Measurements from ENCODE around the gene MACROH2A1. TPM values are rescaled to one million over a fixed set of nuclear protein-coding genes. Genes with fewer than 3 reads are reported as not detected.
A peak's percentile ranks its signal among the peaks of the same experiment; 100 is the strongest.

Gene MACROH2A1
- total RNA-seq, 2 donors from 2014 or later, result 84.8 to 173 TPM

DNA sequence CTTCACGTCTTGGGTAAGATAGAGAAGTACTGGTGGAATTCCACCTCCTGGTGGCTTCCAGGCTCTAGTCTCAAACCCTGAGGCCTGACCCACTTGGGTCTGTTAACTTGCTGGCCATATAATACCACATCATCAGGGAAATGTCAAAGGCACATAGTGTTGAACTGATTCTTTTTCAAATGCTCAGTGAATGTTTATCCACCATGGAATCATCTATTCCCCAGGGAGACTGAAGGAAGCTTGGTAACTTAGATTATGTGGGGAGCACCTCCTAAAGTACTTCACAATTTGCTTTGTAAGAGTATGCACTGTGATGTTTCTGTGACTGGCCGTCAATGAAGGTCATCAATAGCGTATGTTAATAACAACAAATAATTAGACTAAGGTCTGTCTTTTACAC lies 16.1 kb downstream of the MACROH2A1 start:
- no peaks in the 10 kb centered on the region for H3K9me3 Mint-ChIP-seq
- H3K27me3 Mint-ChIP-seq, result no peaks in the 10 kb centered on the region
- H3K36me3 Mint-ChIP-seq (ENCODE audit: low read depth), result peaks cover 94% of the 10 kb centered on the region
- ATAC-seq (replicated peaks), result no peak
- H3K4me1 Mint-ChIP-seq, result peaks cover 21% of the 10 kb centered on the region
- H3K27ac Mint-ChIP-seq, result no peak overlapping the region
- H3K4me3 Mint-ChIP-seq, result no peak overlapping the region

- H3K36me3 Mint-ChIP-seq (ENCODE audit: low read depth), result peaks cover 94% of the 10 kb centered on the region
- peaks cover 27% of the 10 kb centered on the region for H3K4me1 Mint-ChIP-seq
- no peaks in the 10 kb centered on the region for H3K9me3 Mint-ChIP-seq
- no peak overlapping the region for H3K27ac Mint-ChIP-seq
- H3K27me3 Mint-ChIP-seq, result no peaks in the 10 kb centered on the region
- no peak for ATAC-seq (replicated peaks)
- no peak overlapping the region for H3K4me3 Mint-ChIP-seq
Observed at GRCh38 chr5:135382106-135382790, 16.8 kb downstream of the MACROH2A1 start.

GRCh38 chr5:135379046-135379654 lies 19.9 kb downstream of the MACROH2A1 start:
- Mint-ChIP-seq H3K27me3 (no peaks in the 10 kb centered on the region), H3K27ac (peak overlapping the region; percentile 82), H3K36me3 (ENCODE audit: low read depth) (peaks cover 97% of the 10 kb centered on the region), H3K9me3 (no peaks in the 10 kb centered on the region), H3K4me3 (no peak overlapping the region), H3K4me1 (peaks cover 37% of the 10 kb centered on the region)
- no peak for ATAC-seq (replicated peaks)

DNA sequence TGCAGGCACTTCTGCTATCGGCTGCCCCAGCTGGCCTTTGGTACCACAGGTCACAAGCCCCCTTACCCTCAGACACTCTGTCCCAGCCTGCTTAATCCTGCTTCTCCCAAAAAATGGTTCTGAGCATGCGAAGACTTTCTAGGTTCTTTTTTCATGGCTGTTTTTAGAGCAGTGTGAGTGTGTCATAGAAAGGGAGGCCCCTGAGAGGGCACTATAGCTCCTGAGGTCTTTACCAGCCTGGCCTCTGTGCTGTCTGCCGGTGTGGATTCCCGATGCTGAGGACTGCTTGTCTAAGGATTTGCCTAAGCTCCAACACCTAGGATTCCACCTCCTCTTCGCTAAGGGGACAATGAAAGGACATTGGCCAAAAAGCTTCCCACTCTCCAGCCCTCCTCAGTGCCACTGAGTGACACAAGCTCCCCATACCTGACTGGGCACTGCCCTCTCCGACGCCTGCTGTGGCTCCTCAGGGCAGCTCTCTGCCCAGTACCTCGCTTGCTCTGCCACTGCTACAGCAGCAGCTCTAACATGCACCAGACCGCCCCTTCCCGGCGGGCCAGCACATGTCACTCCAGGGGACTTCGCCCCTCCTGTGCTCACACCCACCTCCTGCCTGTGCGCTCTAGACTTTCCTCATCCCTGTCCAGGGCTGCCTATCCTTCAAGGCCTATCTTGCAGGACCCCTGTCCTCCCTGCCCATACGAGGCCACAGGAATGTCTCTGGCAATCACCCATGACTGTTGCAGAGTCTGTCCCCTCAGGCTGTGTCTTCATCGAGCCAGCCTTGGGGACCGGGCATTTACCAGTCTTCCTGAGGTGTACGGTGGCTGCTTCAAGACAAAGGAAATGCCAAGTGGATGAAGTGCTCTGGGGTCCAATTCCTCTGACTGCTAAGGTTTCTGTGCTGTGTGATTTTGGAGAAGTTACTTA lies 21.0 kb downstream of the MACROH2A1 start:
- peaks cover 88% of the 10 kb centered on the region for H3K36me3 Mint-ChIP-seq (ENCODE audit: low read depth)
- H3K9me3 Mint-ChIP-seq, result no peaks in the 10 kb centered on the region
- no peaks in the 10 kb centered on the region for H3K27me3 Mint-ChIP-seq
- H3K27ac Mint-ChIP-seq, result peak overlapping the region; percentile 82
- peaks cover 49% of the 10 kb centered on the region for H3K4me1 Mint-ChIP-seq
- H3K4me3 Mint-ChIP-seq, result peak overlapping the region; percentile 51
- ATAC-seq (replicated peaks), result peak; percentile 35

DNA sequence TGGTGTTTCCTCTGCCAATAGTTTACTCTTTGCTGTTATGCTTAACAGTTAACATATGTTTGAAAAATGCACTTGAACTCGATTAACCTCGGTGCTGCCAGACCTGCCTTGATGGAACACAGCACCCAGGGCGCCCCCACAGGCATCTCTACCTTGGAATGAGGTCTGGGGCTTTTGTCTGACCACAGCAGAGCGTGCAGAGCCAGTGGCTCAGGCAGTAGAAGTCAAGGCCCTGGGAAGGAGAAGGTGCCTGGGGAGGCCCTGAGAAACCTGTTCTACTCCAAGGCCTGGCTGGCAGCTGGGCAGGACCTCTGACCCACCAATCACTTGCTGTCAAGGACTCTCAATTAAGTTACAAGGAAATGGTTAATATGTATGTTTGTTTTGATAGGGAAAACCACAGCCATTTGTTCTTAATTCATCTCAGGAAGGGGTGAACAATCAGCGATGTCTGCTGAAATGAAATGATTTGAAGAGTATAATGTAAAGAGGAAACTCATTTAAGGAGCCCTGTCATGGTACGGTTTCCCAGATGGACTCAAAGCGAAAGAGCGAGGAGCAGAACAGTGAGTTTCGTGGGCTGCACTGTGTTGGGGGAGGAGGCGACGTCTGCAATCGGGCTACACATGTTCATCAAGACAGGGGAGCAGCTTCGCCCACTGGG lies 21.9 kb downstream of the MACROH2A1 start:
- ATAC-seq (replicated peaks), result peak; percentile 92
- Mint-ChIP-seq H3K4me1 (peaks cover 43% of the 10 kb centered on the region), H3K27ac (peak overlapping the region; percentile 82), H3K36me3 (ENCODE audit: low read depth) (peaks cover 83% of the 10 kb centered on the region), H3K27me3 (no peaks in the 10 kb centered on the region), H3K4me3 (peak overlapping the region; percentile 51), H3K9me3 (no peaks in the 10 kb centered on the region)

- Mint-ChIP-seq H3K36me3 (ENCODE audit: low read depth) (peaks cover 82% of the 10 kb centered on the region), H3K27me3 (no peaks in the 10 kb centered on the region), H3K4me1 (peaks cover 43% of the 10 kb centered on the region), H3K27ac (peak overlapping the region; percentile 30), H3K4me3 (no peak overlapping the region), H3K9me3 (no peaks in the 10 kb centered on the region)
- ATAC-seq (replicated peaks), result no peak
Observed at GRCh38 chr5:135375040-135375793, 23.8 kb downstream of the MACROH2A1 start.

- H3K4me3 Mint-ChIP-seq, result no peak overlapping the region
- no peaks in the 10 kb centered on the region for H3K9me3 Mint-ChIP-seq
- H3K27me3 Mint-ChIP-seq, result no peaks in the 10 kb centered on the region
- H3K36me3 Mint-ChIP-seq (ENCODE audit: low read depth), result peaks cover 82% of the 10 kb centered on the region
- H3K4me1 Mint-ChIP-seq, result peaks cover 43% of the 10 kb centered on the region
- peak overlapping the region; percentile 78 for H3K27ac Mint-ChIP-seq
- ATAC-seq (replicated peaks), result no peak
Observed at GRCh38 chr5:135373736-135374515, 25.1 kb downstream of the MACROH2A1 start.

GRCh38 chr5:135372654-135373381 lies 26.2 kb downstream of the MACROH2A1 start:
- Mint-ChIP-seq H3K4me3 (peak overlapping the region; percentile 6), H3K36me3 (ENCODE audit: low read depth) (peaks cover 82% of the 10 kb centered on the region), H3K9me3 (no peaks in the 10 kb centered on the region), H3K27me3 (no peaks in the 10 kb centered on the region), H3K4me1 (peaks cover 37% of the 10 kb centered on the region), H3K27ac (peak overlapping the region; percentile 78)
- ATAC-seq (replicated peaks), result no peak

GRCh38 chr5:135371622-135372232 lies 27.3 kb downstream of the MACROH2A1 start:
- no peak overlapping the region for H3K4me3 Mint-ChIP-seq
- H3K4me1 Mint-ChIP-seq, result peaks cover 27% of the 10 kb centered on the region
- H3K36me3 Mint-ChIP-seq (ENCODE audit: low read depth), result peaks cover 82% of the 10 kb centered on the region
- no peaks in the 10 kb centered on the region for H3K9me3 Mint-ChIP-seq
- H3K27me3 Mint-ChIP-seq, result no peaks in the 10 kb centered on the region
- H3K27ac Mint-ChIP-seq, result no peak overlapping the region
- no peak for ATAC-seq (replicated peaks)

DNA sequence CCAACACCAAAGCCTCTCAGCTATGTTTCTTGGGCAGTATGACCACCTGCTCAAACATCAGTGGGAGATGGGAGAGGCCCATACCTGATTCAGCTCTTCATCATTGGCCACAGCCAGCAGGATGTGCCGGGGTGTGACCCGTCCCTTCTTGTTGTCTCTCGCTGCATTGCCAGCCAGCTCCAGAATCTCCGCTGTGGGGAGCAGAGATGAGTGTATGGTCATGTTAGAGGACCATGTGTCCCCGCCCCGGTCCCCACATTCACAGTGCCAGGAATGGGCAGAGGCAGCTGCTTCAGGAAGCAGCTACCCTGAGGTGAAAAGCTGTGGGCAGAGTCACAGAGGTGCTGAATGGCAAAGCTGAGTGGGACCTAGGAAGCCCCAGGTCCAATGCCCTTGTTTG lies 29.1 kb downstream of the MACROH2A1 start:
- Mint-ChIP-seq H3K27ac (peak overlapping the region; percentile 39), H3K4me1 (peaks cover 19% of the 10 kb centered on the region)
- ATAC-seq (replicated peaks), result no peak

GRCh38 chr5:135367554-135367953 lies 31.5 kb downstream of the MACROH2A1 start:
- H3K27me3 Mint-ChIP-seq, result no peaks in the 10 kb centered on the region
- peaks cover 97% of the 10 kb centered on the region for H3K36me3 Mint-ChIP-seq (ENCODE audit: low read depth)
- H3K4me3 Mint-ChIP-seq, result no peak overlapping the region
- no peak for ATAC-seq (replicated peaks)
- H3K9me3 Mint-ChIP-seq, result no peaks in the 10 kb centered on the region
- no peak overlapping the region for H3K27ac Mint-ChIP-seq
- no peaks in the 10 kb centered on the region for H3K4me1 Mint-ChIP-seq

More for the DNA sequence above, 29.1 kb downstream of the MACROH2A1 start:
- Mint-ChIP-seq H3K9me3 (no peaks in the 10 kb centered on the region), H3K4me3 (no peak overlapping the region), H3K27me3 (no peaks in the 10 kb centered on the region), H3K36me3 (ENCODE audit: low read depth) (peaks cover 82% of the 10 kb centered on the region)

GRCh38 chr5:135367076-135367475 lies 32.0 kb downstream of the MACROH2A1 start:
- Mint-ChIP-seq H3K27ac (no peak overlapping the region), H3K9me3 (no peaks in the 10 kb centered on the region), H3K27me3 (no peaks in the 10 kb centered on the region), H3K4me1 (no peaks in the 10 kb centered on the region), H3K36me3 (ENCODE audit: low read depth) (peaks cover 99% of the 10 kb centered on the region), H3K4me3 (no peak overlapping the region)
- ATAC-seq (replicated peaks), result no peak
